Panc1 (cell line): ENCODE data around the gene SLAMF7. TPM values are rescaled to one million over a fixed set of nuclear protein-coding genes. Genes with fewer than 3 reads are reported as not detected.

Experiments
- ATAC-seq: fragments of 200-7000 bp; cut with Tn5 transposase; 2 replicates; pipeline ENCODE4 v1.9.1; 2020; ENCODE audit warnings: mild to moderate bottlenecking, moderate library complexity
- BruUV-seq: library from RNA; stranded (reverse); fragments of 400-500 nt; replicated peaks from 2 replicates; lab custom pipeline; 2021; lab: Mats Ljungman, UMichigan
- CTCF ChIA-PET: fragments of 300-600 bp; sonication (Branson Sonifier 250); formaldehyde crosslinking; loops from one replicate; lab custom pipeline; 2022; ENCODE audit warnings: antibody characterized with exemption; lab: Charles Lee
- POLR2A ChIA-PET: fragments of 300-600 bp; sonication (Branson Sonifier 250); formaldehyde crosslinking; loops from one replicate; lab custom pipeline; 2022; ENCODE audit warnings: antibody characterized with exemption; lab: Charles Lee
- DNase-seq: peaks from one replicate; pipeline ENCODE4 v3.0.0-alpha.2; 2010; ENCODE audit warnings: low read depth, low spot score
- H3K27ac ChIP-seq: 2 replicates; pipeline ENCODE4 v1.5.1; 2011; ENCODE audit warnings: mild to moderate bottlenecking, low read length, inconsistent platforms
- H3K27me3 ChIP-seq: fragments of 200-500 bp; sonication (Bioruptor generic); 2 replicates; pipeline ENCODE4 v1.6.0; 2014; ENCODE audit warnings: low read length, inconsistent platforms; ENCODE audit not compliant: control insufficient read depth, insufficient read depth
- H3K36me3 ChIP-seq: fragments of 200-500 bp; sonication (Bioruptor generic); 2 replicates; pipeline ENCODE4 v1.5.1; 2014; ENCODE audit warnings: inconsistent platforms, mild to moderate bottlenecking, low read length, moderate library complexity; ENCODE audit not compliant: control insufficient read depth, insufficient read depth
- H3K4me1 ChIP-seq: 2 replicates; pipeline ENCODE4 v1.5.1; 2011; ENCODE audit warnings: inconsistent platforms, mild to moderate bottlenecking, low read length, moderate library complexity; ENCODE audit not compliant: control insufficient read depth, insufficient read depth
- H3K4me3 ChIP-seq, 2 experiments: 2 replicates each; pipeline ENCODE4 v1.5.1; 2011 to 2012; ENCODE audit warnings: low read depth in 2 of 2, low read length in 2 of 2, mild to moderate bottlenecking in 2 of 2, inconsistent platforms in 1 of 2, moderate library complexity in 1 of 2
- H3K9me3 ChIP-seq: fragments of 200-500 bp; sonication (Bioruptor generic); 2 replicates; pipeline ENCODE4 v1.5.1; 2014; ENCODE audit warnings: low read depth, mild to moderate bottlenecking, inconsistent platforms, low read length, moderate library complexity; ENCODE audit not compliant: control insufficient read depth, insufficient read depth
- POLR2AphosphoS5 ChIP-seq: IDR thresholded peaks from 2 replicates; pipeline ENCODE4 v1.6.1; 2012; ENCODE audit warnings: mild to moderate bottlenecking, low read depth, low read length, moderate library complexity
- SIN3A ChIP-seq: IDR thresholded peaks from 2 replicates; pipeline ENCODE4 v1.6.1; 2012; ENCODE audit warnings: low read depth, mild to moderate bottlenecking, low read length, moderate library complexity, borderline replicate concordance; ENCODE audit not compliant: insufficient read depth
- TCF7L2 ChIP-seq: IDR thresholded peaks from 2 replicates; pipeline ENCODE4 v1.6.1; 2011; ENCODE audit warnings: mild to moderate bottlenecking, low read depth, low read length, inconsistent platforms
- in situ Hi-C: cut with HindIII; loops from 2 replicates; pipeline ENCODE4 v1.10.0; 2016; ENCODE audit warnings: low sequenced_read_pairs, low pct_unique_long_range_greater_than_20kb
- intact Hi-C: fragments of 100-400 bp; cut with micrococcal nuclease; formaldehyde crosslinking; loops from one replicate; pipeline ENCODE4 v1.10.0; 2022; ENCODE audit not compliant: unreplicated experiment
- total RNA-seq: library from RNA; stranded (reverse); gene quantifications from one replicate; pipeline ENCODE4 v1.2.1, GENCODE V29; 2021; ENCODE audit not compliant: unreplicated experiment
- TF ChIP-seq, protein P1 (sequence below), 2 experiments: IDR thresholded peaks; 2 replicates each; pipeline ENCODE4 v1.6.1; 2011 to 2012; ENCODE audit warnings: low read depth in 2 of 2, control low read depth in 1 of 2, low read length in 1 of 2, mild to moderate bottlenecking in 1 of 2, moderate library complexity in 1 of 2; ENCODE audit not compliant: insufficient read depth in 1 of 2
- TF ChIP-seq, protein P2 (sequence below): fragments of 450-650 bp; IDR thresholded peaks from 2 replicates; pipeline ENCODE4 v1.5.1; 2017; ENCODE audit warnings: mild to moderate bottlenecking

Gene SLAMF7
- total RNA-seq, 1 experiment from 2014 or later = 0.21 TPM

DNA sequence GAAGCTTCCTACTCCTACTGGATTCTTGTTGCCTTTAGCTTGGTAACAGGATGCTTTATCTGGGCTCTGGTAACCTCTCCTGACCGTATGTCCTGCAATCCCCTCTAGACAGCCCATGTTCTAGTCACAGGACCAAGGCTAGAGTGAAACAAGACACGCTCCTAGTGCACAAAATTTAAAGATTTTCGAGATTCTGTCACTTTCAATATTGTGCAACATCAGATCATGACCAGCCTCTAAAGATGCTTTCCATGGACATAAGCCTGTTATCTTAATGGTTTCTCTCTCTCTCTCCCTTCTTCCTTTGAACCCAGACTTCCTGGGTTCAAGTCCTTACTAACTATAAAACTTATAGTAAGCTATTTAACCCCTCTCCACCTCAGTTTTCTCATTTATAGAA is 55.3 kb downstream of the SLAMF7 start:
- POLR2A ChIA-PET = no interaction called here
- Histone ChIP-seq H3K4me1 (no peaks in the 10 kb centered on the region), H3K27me3 (0 out of 2 replicates have a peak, but pooled peaks cover 2% of the 10 kb centered on the region), H3K36me3 (no peaks in the 10 kb centered on the region), H3K27ac (no peak overlapping the region), H3K9me3 (no peaks in the 10 kb centered on the region), H3K4me3 (no peak overlapping the region)
- TF ChIP-seq POLR2AphosphoS5 (no peak), TCF7L2 (no peak), SIN3A (no peak)
- TF ChIP-seq, protein P1, sequence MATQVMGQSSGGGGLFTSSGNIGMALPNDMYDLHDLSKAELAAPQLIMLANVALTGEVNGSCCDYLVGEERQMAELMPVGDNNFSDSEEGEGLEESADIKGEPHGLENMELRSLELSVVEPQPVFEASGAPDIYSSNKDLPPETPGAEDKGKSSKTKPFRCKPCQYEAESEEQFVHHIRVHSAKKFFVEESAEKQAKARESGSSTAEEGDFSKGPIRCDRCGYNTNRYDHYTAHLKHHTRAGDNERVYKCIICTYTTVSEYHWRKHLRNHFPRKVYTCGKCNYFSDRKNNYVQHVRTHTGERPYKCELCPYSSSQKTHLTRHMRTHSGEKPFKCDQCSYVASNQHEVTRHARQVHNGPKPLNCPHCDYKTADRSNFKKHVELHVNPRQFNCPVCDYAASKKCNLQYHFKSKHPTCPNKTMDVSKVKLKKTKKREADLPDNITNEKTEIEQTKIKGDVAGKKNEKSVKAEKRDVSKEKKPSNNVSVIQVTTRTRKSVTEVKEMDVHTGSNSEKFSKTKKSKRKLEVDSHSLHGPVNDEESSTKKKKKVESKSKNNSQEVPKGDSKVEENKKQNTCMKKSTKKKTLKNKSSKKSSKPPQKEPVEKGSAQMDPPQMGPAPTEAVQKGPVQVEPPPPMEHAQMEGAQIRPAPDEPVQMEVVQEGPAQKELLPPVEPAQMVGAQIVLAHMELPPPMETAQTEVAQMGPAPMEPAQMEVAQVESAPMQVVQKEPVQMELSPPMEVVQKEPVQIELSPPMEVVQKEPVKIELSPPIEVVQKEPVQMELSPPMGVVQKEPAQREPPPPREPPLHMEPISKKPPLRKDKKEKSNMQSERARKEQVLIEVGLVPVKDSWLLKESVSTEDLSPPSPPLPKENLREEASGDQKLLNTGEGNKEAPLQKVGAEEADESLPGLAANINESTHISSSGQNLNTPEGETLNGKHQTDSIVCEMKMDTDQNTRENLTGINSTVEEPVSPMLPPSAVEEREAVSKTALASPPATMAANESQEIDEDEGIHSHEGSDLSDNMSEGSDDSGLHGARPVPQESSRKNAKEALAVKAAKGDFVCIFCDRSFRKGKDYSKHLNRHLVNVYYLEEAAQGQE (IDR thresholded peaks at IDR 0.05; ENCODE audit: insufficient read depth in 1 of 2, low read depth in 2 of 2, low read length in 1 of 2) = no peak
- TF ChIP-seq, protein P2, sequence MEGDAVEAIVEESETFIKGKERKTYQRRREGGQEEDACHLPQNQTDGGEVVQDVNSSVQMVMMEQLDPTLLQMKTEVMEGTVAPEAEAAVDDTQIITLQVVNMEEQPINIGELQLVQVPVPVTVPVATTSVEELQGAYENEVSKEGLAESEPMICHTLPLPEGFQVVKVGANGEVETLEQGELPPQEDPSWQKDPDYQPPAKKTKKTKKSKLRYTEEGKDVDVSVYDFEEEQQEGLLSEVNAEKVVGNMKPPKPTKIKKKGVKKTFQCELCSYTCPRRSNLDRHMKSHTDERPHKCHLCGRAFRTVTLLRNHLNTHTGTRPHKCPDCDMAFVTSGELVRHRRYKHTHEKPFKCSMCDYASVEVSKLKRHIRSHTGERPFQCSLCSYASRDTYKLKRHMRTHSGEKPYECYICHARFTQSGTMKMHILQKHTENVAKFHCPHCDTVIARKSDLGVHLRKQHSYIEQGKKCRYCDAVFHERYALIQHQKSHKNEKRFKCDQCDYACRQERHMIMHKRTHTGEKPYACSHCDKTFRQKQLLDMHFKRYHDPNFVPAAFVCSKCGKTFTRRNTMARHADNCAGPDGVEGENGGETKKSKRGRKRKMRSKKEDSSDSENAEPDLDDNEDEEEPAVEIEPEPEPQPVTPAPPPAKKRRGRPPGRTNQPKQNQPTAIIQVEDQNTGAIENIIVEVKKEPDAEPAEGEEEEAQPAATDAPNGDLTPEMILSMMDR = no peak
- DNase-seq (no peak), ATAC-seq (no peak)
- CTCF ChIA-PET = no interaction called here
- BruUV-seq = no TSS peak
- in situ Hi-C loops (no loop called here), intact Hi-C loops (no loop called here)

DNA sequence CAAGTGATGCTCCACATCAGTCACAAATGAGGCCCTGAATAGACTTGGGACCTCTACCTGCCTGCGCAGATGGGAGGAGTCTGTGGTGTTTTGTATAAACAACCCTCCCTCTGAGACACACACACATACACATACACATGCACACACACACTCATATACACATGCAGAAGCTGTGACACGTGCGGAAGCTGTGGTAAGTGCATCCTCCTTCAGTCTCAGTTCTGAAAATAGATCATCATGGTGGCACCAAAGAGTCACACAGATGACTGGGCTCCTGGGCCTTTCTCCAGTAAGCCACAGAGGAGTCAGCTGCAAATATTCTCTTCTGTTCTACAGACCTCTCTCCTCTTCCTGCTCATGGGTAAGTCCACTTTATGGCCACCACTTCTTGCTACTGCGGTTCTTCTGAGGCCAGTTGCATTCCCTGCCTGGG is 56.9 kb downstream of the SLAMF7 start, which contains the start of gene LY9:
Gene LY9 (plus strand): TSS at position 224 of the 433 bp plus-strand sequence. CDS start 14 bp downstream, at position 238.
- in situ Hi-C loops = no loop called here
- ChIA-PET CTCF (no interaction called here), POLR2A (no interaction called here)
- BruUV-seq = no TSS peak
- H3K4me3 ChIP-seq = no peak within 1 kb of the TSS
- H3K27me3 ChIP-seq = 0 out of 2 replicates have a peak, but pooled peaks cover 2% of the 10 kb centered on the region
- TF ChIP-seq, protein P2 = no peak
- TF ChIP-seq TCF7L2 (no peak), SIN3A (no peak), POLR2AphosphoS5 (no peak)
- TF ChIP-seq, protein P1 (IDR thresholded peaks at IDR 0.05; ENCODE audit: insufficient read depth in 1 of 2, low read depth in 2 of 2, low read length in 1 of 2) = no peak
- H3K4me1 ChIP-seq = no peaks in the 10 kb centered on the region
- H3K36me3 ChIP-seq = no peaks in the 10 kb centered on the region
- intact Hi-C loops = no loop called here
- ATAC-seq (no peak), DNase-seq (no peak)
- no peak within 1 kb of the TSS for H3K27ac ChIP-seq
- H3K9me3 ChIP-seq = no peaks in the 10 kb centered on the region
